C1 segment of cervical spinal cord (tissue), 14 donors: ENCODE results near the gene CNIH1.
"Not testable (repeated sequence)": the region's sequence is repeated elsewhere in the genome, so short reads cannot be mapped to it uniquely, and the experiment has no call there.

ENCODE experiments used
- DNase-seq, 14 donors: peaks; one replicate each; lab custom pipeline; 2025; lab: John Stamatoyannopoulos, UW

Gene CNIH1

GRCh38 chr14:54467280-54467679, 26.1 kb upstream of the CNIH1 start:
- DNase-seq = no peak

- DNase-seq = peak in 1 of 14 donors; percentile 55
Observed at GRCh38 chr14:54465654-54466053, 24.5 kb upstream of the CNIH1 start.

GRCh38 chr14:54462048-54462447, 20.9 kb upstream of the CNIH1 start:
- no peak for DNase-seq

DNA sequence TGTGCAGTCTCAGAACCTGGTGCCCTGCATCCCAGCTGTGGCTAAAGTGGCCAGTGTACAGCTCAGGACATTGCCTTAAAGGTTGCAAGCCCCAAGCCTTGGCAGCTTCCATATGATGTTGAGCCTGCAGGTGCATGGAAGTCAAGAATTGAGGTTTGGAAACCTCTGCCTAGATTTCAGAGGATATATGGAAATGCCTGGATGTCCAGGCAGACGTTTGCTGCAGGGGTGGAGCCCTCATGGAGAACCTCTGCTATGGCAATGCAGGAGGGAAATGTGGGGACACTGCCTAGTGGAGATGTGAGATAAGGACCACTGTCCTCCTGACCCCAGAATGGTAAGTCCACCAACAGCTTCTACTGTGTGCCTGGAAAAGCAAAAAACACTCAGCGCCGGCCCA, 17.9 kb upstream of the CNIH1 start:
- no peak for DNase-seq

- not testable (repeated sequence) for DNase-seq
Observed at GRCh38 chr14:54458536-54458935, 17.4 kb upstream of the CNIH1 start.

GRCh38 chr14:54457609-54457996, 16.4 kb upstream of the CNIH1 start:
- DNase-seq = no peak

GRCh38 chr14:54456820-54457608, 15.8 kb upstream of the CNIH1 start:
- not testable (repeated sequence) for DNase-seq

DNA sequence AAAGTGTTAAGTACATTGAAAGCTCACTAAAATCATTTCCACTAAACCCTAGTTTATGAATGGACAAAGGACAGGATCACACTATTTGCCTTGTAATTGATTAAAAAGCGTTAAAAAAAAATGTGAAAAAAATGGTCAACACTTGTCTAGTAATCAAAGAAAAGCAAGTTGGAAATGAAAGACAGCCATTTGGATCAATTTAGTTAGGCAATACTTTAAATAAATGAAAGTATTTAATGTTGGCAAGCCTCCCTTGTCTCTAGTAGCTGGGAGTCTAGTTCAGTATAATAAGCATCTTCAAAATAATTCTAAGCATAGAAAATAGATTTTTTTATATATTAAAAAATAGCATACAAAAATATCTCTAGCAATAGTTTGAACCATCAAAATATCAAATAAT, 14.2 kb upstream of the CNIH1 start:
- no peak for DNase-seq

GRCh38 chr14:54453990-54454389, 12.8 kb upstream of the CNIH1 start:
- not testable (repeated sequence) for DNase-seq

DNA sequence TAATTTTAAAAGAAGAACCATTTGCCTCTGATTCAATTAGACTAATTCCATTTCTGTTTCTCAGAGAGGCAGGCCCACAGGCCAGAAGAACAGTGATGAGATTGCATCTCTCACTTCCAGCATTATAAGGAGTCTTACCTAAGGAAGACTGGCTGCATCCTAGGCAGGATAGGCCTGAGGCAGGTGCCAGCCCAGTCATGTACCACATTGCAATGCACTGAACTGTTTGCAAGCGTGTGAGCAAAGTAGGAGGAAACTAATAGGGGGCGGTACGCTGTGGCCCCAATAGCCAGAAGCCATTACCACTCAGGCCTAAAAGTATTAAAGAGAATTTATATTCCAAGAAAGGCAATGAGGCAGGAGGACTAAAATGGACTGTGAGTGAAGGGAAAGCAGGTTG, 12.1 kb upstream of the CNIH1 start:
- no peak for DNase-seq

DNA sequence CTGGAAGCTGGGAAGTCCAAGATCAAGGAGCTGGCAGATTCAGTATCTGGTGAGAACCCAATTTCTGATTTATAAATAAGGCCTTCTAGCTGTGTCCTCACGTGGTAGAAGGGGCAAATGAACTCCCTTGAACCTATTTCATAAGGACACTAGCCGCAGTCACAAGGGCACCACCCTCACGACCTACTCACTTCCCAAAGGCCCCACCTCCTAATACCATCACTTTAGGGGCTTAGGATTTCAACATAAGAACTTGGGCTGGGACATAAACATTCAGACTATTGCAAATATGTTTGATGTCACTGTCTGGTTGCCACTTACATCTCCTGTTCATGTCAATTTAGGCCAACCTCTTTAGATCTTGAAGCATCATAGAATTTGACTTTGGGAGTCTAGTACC, 10.8 kb upstream of the CNIH1 start:
- no peak for DNase-seq

DNA sequence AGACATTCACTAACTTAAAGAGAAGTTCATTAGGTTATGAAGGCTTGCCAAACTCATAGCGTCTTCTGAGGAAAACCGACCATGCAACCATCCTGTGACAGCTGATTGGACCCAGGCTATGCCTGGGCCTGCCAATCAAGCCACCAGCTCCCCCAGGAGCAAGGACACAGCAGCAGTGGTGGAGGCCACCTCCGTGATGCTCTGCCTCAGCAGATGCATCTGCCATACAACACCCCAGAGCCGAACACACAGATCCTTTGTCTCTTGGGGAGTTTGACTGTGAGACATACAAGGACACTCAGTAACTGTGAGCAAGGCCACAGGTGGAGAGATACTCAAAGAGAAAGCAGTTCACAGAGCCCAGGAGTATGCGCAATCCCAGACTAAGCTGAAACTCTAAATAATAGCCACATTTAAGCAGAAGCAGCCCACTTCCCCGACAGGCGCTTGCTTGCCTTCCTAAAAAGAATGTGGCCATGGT, 10.0 kb upstream of the CNIH1 start:
- DNase-seq = no peak

- no peak for DNase-seq
Observed at GRCh38 chr14:54450535-54450934, 9.4 kb upstream of the CNIH1 start.

- DNase-seq = no peak
Observed at GRCh38 chr14:54447231-54447692, 6.1 kb upstream of the CNIH1 start.

- peak in 2 of 14 donors; percentile 23 to 63 for DNase-seq
Observed at GRCh38 chr14:54446161-54446693, 5.1 kb upstream of the CNIH1 start.

- DNase-seq = no peak
Observed at GRCh38 chr14:54444681-54445080, 3.5 kb upstream of the CNIH1 start.

GRCh38 chr14:54443981-54444380, 2.8 kb upstream of the CNIH1 start:
- no peak for DNase-seq

DNA sequence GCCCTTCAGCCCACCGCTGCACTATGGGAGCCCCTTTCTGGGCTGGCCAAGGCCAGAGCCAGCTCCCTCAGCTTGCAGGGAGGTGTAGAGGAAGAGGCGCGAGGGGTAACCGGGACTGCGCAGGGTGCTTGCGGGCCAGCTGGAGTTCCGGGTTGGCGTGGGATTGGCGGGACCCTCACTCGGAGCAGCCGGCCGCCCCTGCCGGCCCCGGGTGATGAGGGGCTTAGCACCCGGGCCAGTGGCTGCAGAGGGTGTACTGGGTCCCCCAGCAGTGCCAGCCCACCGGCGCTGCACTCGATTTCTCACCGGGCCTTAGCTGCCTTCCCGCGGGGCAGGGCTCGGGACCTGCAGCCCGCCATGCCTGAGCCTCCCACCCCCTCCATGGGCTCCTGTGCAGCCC, 1.8 kb upstream of the CNIH1 start:
- DNase-seq = not testable (repeated sequence)

GRCh38 chr14:54440476-54440872, 700 bp downstream of the CNIH1 start:
- DNase-seq = peak in 1 of 14 donors; percentile 40

DNA sequence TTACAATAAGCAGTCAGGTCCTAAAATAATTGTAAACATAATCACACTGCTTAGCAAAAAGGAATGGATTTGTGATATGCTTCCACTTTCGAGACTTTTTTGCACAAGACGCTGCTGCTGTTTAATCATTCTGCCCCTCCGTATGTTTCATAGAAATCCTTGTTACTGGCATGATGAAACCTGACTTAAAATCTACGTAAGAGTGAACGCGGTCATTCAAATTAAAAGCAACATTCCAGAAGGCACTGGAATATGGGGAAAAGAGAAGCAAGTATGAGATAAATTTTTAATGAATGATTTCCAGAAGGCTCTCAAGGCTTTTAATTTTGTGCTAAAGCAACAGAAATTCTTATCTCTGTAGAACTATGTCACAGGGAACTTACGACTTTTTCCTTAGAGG, 1.1 kb downstream of the CNIH1 start:
- DNase-seq = peak in 1 of 14 donors; percentile 32

- no peak for DNase-seq
Observed at GRCh38 chr14:54438703-54439102, 2.5 kb downstream of the CNIH1 start.

DNA sequence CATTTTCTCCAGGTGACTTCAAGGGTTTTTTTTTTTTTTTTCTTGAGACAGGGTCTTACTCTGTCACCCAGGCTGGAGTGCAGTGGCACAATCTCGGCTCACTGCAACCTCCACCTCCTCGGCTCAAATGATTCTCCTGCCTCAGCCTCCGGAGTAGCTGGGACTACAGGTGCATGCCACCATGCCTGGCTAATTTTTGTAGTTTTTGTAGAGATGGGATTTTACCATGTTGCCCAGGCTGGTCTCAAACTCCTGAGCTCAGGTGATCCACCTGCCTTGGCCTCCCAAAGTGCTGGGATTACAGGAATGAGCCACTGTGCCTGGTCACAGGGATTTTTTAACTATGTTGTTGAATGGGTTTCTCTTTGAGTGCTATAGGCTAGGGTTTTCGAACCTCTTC, 3.2 kb downstream of the CNIH1 start:
- not testable (repeated sequence) for DNase-seq

- no peak for DNase-seq
Observed at GRCh38 chr14:54435500-54435981, 5.6 kb downstream of the CNIH1 start.
